Mammary epithelial cell (primary cell): ENCODE measurements around the gene INTS11.

Experiments
- EZH2 ChIP-seq: IDR thresholded peaks from 2 replicates; pipeline ENCODE4 v1.6.1; 2012; ENCODE audit warnings: low read length, inconsistent platforms, borderline replicate concordance
- TF ChIP-seq, protein P1 (sequence below), 2 donors: IDR thresholded peaks in 1 of 2; conservative IDR thresholded peaks in 1 of 2; 2 replicates each; pipeline ENCODE4 v1.5.1; 2011 to 2012; ENCODE audit warnings: inconsistent platforms in 2 of 2, low read length in 2 of 2, mild to moderate bottlenecking in 2 of 2, control low read depth in 1 of 2, low read depth in 1 of 2; ENCODE audit not compliant: insufficient read depth in 1 of 2; ENCODE audit errors: extremely low read depth in 1 of 2

GRCh38 chr1:1307261-1307922 is 17.1 kb downstream of the INTS11 start:
- TF ChIP-seq, protein P1, sequence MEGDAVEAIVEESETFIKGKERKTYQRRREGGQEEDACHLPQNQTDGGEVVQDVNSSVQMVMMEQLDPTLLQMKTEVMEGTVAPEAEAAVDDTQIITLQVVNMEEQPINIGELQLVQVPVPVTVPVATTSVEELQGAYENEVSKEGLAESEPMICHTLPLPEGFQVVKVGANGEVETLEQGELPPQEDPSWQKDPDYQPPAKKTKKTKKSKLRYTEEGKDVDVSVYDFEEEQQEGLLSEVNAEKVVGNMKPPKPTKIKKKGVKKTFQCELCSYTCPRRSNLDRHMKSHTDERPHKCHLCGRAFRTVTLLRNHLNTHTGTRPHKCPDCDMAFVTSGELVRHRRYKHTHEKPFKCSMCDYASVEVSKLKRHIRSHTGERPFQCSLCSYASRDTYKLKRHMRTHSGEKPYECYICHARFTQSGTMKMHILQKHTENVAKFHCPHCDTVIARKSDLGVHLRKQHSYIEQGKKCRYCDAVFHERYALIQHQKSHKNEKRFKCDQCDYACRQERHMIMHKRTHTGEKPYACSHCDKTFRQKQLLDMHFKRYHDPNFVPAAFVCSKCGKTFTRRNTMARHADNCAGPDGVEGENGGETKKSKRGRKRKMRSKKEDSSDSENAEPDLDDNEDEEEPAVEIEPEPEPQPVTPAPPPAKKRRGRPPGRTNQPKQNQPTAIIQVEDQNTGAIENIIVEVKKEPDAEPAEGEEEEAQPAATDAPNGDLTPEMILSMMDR (conservative IDR thresholded peaks at IDR 0.05 in 1 of 2, IDR thresholded peaks at IDR 0.05 in 1 of 2; ENCODE audit: extremely low read depth in 1 of 2, insufficient read depth in 1 of 2, low read depth in 1 of 2, low read length in 2 of 2), result no peak
- no peak for TF ChIP-seq EZH2
